HG02840 (cell line): ENCODE results near the gene TBC1D30.
"Not testable (repeated sequence)": the region's sequence is repeated elsewhere in the genome, so short reads cannot be mapped to it uniquely, and the experiment has no call there.

Experiments
- ATAC-seq: cut with Tn5 transposase; IDR thresholded peaks from one replicate; pipeline ENCODE4 v1.9.1; 2021; ENCODE audit warnings: mild to moderate bottlenecking, moderate library complexity, moderate number of reproducible peaks; ENCODE audit not compliant: unreplicated experiment, low FRiP score

Gene TBC1D30

DNA sequence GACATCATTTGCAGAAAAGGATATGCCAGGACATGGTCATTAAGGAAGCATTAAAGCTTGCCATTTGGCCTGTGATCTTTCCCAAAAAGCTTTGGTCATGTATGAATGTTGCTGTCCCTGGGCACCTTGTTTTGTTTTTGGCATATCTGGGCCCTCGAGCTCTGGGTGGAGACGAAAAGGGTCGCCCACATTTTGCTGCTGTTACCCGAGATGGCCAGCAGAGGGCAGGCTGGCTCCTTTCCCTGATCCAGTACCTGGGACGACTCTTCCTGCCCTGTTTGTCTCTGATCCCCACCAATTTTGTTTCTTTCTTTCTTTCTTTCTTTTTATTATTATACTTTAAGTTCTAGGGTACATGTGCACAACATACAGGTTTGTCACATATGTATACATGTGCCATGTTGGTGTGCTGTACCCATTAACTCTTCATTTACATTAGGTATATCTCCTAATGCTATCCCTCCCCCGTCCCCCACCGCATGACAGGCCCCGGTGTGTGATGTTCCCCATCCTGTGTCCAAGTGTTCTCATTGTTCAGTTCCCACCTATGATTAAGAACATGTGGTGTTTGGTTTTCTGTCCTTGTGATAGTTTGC is 22.2 kb upstream of the TBC1D30 start:
- ATAC-seq: not testable (repeated sequence)

DNA sequence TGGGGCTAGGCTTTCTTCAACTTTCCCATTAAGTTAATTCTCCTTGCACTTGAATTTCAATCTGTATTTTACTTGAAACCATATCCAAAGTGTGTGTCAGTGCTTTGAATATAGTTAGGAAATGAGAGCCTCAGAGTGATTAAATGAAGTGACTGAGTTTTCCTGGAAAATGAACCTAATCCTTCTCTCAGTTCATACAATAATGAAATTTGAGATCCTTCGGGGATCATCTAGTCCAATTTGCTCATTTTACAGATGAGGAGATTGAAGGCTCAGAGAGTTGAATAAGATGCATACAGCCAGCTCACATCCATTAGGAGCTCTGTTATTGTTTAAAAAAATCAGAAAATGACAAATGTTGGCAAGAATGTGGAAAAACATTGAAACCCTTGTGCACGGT is 18.3 kb upstream of the TBC1D30 start:
- no peak for ATAC-seq

DNA sequence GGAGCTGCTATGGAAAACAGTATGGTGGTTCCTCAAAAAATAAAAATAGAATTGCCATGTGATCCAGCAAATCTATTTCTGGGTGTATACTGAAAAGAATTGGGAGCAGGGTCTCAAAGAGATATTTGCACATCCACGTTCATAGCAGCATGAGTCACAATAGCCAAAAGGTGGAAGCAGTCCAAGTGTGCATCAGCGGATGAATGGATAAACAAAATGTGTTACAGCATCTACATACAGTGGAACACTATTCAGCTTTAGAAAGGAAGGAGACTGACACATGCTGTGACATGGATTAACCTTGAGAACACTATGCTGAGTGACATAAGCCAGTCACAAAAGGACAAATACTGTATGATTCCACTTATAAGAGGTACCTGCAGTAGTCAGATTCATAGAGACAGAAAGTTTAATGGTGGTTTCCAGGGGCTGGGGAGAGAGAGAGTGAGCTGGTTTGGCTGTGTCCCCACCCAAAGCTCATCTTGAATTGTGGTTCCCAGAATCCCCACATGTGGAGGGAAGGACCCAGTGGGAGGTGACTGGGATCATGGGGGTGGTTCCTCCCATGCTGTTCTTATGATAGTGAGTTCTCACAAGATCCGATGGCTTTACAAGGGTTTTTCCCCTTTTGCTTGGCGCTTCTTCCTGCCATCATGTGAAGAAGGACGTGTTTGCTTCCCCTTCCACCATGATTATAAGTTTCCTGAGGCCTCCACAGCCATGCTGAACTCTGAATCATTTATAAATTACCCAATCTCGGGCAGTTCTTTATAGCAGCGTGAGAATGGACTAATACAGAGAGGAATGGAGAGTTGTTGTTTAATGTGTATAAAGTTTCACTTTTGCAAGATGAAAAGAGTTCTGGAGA is 17.6 kb upstream of the TBC1D30 start:
- ATAC-seq: no peak

DNA sequence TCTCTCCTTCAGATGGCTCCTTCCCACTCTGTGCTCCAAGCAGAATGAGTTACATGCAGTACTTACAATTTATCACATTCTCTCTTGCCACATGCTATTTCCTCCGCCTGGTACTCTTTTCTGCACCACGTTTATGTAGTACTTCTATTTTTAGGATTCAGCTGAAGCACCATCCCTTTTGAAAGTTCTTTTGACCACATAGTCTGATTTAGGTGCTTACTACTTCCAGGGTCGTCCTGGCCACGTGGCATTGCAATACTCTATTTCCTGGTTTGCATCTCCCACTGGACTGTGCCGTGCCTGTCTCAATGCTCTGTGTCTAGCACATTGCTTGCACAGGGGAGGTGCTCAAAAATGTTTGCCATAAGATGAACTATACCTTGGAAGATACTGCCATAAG is 16.3 kb upstream of the TBC1D30 start:
- ATAC-seq: no peak

DNA sequence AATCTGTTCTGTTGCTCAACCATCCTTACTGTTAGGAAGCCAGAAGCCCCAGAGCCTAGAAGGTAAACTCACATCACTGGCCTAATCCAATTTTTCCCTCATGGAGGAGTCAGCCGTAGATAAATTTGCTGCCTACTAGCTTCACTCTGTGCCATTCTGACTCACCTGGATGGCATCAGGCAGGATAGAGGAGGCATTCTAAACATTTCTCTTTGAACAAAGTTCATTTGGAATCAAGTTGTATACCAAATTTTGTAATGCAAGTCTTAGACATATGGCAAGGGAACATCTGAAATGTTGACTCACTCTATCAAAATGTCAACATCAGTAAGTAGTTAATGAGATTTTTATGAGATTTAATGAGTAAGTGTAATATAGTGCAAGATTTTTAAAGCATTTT is 13.6 kb upstream of the TBC1D30 start:
- no peak for ATAC-seq

DNA sequence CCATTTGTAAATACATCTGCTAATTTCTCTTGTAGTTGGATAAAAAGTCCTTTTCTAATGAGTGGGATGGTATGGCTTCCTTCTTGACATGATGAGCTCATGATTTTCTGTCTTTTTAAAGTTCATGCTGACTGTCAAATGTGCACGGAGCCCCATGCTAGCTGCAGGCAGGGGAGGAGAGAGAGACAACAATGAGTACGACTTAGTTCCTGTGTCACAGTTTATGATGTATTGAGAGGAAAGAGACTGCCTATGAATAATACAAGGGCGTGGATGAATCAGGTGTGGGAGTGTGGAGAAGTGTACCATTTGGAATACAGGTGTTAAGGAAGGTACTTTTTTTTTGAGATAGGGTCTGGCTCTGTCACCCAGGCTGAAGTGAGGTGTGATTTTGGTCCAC is 10.7 kb upstream of the TBC1D30 start:
- ATAC-seq: no peak

DNA sequence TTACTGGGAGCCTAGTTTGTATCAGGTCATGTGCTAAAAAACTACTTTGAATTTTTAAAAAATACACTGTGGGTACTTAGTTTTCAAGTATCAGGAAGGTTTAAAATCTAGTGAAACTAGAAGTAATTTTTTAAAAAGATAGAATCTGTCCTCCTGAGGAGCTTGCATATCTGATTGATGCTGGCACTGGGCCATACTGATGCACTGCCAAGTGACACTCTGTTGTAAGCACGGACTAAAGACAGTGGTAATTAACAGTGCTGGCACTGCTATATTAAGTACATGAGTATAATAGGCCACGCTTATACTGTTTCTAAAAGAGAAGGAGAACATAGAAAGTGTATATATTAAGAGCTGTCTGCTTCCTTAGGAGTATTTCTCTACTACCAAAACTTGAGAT is 10.0 kb upstream of the TBC1D30 start:
- no peak for ATAC-seq

DNA sequence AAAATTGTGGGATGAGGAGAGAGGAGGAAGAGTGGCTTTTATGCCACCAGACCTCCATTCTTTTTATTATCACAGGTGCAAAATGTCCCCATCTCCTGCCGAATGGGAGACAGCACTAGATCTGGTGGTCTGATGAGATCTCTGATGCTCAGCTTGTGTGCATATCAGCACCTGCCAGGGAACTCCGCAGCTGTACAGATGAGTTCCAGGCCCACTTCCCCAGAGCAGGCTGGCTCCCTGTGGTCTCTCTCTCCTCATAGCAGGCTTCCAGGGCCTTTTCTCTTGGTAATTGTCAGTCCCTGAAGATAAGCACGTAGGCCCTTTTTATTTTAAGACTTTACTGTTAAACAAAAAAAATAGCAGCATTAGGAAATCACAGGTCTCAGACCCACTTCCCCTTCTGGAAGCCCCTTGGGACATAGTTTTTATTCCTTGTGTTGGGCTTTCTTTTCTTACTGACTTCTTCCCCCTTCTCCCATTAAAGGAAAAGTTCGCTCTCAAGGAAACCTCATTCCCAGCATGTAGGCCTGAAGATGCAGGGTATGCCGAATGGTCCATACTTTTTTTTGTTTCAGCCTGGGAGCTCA is 4.5 kb upstream of the TBC1D30 start:
- no peak for ATAC-seq

DNA sequence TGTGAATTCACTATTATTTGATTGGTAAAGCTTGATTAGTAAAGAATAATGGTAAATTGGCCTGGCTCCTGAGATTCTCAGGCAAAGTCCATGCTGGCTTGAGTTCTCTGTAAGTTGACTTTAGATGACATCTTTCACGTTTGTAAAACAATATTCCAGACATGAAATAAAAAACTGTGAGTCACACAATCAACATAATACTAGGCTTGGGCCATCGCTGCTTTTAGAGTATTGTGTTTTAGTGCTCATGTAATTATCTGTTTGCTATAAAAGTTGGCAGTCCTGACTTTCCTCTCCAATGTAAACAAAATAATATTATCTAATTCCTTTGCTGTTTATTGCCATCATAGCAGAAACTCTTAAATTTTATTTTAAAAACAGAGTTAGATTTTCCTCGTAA is 3.9 kb upstream of the TBC1D30 start:
- no peak for ATAC-seq

DNA sequence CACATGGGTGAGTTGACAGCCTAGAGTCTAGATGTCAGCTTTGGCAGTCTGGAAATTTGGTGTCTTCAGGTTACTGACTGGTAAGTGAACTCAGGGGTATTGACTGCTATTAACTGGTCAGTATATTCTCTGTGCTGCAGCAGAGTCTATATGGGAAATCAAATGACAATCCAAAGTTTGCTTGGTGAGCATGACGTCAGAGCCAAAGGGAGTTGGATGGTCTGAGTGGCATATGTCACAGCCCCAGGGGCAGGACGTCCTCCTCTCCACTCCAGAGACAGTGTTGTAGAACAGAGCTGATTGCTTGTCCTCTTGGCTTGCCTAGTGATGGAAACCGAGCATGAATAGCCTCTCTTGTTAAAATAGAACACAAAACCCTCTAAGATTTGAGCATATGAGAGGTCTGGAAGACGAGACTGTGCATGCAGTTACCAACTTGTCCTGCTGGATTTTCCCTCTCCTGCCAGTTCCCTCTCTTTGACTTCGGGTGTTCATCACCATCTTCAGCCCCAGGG is 3.3 kb upstream of the TBC1D30 start:
- no peak for ATAC-seq

DNA sequence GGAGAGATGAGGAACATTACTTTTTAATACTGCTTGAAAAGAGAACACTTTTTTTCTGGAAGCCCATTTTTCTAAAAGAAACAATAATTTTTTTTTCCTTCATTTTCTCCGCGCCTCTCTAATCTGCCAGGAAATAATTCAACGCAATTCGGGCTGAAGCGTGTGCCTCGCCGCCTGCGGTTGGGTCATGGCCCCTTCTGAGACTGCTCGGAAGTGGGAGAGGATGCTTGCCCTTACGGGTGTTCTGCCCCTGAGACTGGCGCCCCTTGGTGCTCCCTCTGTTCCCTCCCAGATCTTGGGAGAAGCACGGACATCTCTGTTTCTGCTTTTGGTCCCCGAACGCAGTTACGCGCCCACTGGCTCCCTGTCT is 332 bp upstream of the TBC1D30 start:
- no peak for ATAC-seq

DNA sequence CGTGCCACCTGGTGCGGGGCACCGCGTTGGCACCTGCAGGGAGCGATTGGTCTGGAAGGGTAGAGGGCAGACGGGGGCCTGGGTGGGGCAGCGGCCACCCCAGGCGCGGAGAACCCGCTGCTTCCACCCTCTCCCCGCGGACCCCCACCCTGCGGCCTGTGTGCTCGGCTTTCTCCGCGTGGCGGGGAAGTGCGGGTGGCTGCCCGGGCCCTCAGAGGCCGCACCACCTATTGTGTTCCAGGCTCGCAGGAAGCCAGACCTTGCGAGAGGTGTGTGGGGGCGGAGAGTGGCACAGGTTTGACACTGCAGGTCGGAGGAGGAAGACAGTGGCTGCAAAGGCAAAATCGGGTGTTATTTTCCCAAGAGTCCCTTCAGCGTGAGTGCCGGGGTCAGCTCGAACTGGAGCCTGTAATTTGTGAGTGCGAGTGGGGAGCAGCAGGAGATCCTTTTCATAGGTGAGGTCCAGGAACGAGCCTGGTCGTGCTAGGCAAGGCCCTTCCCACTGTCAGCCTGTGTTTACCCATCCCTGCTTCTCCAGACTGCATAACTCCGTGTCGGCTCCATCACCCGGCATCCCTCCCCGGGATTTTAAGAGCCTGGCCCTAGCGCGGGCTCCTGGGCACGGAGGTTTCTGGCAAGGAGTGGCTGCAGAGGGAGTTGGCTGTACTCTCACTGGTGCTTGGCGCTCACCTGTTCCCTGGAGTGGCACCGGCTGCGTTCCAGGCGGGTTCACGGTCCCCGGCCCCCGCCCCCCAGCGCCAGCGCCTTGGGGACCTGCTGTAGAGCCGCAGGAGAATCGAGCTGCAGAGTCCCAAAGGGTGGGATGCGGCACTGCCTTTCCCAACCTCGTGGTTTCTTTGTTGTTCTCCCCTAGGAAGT is 935 bp downstream of the TBC1D30 start:
- no peak for ATAC-seq

DNA sequence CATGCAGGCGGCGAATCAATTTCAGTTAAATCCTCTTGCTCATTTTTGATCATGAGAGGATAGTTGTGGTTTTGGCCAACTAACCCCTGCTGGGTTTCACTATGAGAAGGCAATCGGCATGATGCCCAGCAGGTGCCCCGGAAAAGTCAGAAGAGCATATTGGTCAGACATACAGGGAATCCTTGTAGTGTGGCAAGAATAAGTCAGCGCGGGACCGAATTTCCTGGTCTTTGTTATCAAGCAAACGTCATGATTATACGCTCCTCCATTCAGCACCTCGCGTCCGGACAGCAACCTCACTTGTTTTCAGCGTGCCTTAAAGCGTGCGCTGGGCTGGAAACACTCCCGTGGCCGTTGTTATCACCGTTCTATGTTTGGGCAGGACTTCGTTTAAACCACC is 1.8 kb downstream of the TBC1D30 start:
- no peak for ATAC-seq

DNA sequence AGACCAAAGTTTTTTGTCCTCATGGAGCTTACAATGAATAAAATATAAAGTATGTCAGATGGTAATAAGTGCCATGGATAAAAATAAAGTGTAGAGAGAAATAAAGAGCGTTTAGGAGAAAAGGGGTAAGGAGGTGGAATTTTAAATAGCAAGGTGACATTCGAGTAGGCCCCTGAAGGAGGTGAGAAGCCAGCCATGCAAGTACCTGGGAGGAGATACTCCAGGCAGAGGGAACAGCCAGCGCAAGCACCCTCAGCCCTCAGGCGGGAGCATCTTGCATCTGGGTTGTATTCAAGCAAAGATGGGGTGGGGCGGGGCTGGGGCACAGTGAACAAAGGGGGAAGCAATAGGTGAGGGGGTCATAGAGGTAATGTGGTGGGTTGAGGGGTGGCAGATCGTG is 4.3 kb downstream of the TBC1D30 start:
- no peak for ATAC-seq

DNA sequence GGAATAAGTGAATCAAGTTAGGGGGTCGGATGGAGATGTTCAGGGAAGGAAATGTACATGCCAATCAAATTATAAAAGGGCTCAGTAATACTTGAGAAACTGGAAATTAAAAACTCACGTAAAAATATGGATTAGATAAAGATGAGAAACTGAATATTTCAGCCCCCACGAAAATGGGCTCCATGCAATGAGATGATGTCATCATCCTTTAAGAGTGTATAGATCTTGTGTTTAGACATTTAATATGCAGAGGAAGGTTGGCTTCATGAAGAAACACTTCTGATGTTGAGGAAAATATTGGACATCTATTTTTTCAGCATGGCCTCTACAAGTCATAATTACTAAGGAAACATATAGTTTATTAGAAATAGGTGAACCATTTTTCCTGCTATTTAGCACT is 9.5 kb downstream of the TBC1D30 start:
- ATAC-seq: no peak

DNA sequence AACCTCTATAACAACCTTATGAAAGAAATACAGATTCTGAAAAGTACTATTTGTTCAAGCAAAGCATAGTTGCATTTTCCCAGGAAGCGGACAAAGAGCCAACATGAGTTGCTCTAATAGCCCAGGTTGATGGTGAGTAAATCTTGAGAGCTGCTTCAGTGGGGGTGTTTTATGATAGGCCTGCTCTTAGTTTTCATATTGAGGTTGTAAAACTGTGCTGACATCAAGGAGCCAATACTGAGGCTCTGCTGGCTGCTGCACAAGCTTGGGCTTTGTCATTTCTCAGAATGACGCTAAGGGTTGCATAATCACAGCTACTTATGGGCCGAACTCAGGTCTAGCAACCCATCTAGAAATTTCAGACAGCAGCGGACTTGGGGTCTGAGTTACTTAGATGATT is 11.5 kb downstream of the TBC1D30 start:
- ATAC-seq: no peak

DNA sequence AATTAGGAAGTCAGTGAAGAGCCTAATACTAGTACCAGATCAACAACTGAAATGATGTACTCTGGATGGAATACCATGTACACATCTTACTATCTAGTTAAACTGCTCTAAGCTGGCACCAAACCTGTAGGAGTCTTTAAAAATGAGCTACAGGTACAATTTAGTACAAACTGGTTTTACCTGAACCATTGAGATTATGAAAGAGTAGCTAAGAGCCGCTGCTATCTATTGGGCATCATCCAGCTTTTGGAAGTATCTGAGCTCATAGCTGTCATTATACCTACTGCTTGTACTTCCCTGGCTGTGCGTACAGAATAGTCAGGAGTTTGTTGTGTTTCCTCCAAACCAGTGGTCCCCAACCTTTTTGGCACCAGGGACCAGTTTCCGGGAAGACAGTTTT is 12.4 kb downstream of the TBC1D30 start:
- no peak for ATAC-seq

DNA sequence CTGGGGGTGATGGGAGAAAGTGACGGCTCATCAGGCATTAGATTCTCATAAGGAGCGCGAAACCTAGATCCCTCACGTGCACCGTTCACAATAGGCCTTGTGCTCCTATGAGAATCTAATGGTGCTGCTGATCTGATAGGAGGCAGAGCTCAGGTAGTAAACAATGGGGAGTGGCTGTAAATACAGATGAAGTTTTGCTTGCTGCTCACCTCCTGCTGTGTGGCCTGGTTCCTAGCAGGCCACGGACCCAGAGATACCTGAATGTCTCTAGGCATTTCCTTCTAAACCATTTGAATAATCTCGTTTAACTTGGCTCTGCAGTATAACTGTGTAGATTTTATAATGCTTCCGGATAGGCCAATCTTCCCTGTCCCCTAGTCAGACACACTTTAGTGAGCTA is 13.0 kb downstream of the TBC1D30 start:
- no peak for ATAC-seq

DNA sequence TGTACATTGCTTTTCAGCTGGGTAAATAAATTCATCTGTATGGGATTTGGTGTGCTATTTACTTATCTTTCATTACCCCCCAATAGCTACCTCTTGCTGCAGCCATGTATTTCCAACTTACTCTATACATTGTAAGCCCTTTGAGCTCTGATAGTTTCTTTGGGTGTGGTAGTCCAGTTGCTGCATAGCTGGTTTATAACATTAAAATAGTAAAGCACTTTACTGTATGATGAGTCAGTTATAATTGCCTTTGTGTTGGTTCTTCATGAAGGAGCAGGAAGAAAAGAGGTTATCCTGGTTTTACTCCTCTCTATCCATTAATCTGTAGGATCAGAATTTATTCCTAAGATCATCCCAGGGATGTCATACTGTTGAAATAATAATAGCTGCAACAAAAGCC is 15.7 kb downstream of the TBC1D30 start:
- no peak for ATAC-seq

DNA sequence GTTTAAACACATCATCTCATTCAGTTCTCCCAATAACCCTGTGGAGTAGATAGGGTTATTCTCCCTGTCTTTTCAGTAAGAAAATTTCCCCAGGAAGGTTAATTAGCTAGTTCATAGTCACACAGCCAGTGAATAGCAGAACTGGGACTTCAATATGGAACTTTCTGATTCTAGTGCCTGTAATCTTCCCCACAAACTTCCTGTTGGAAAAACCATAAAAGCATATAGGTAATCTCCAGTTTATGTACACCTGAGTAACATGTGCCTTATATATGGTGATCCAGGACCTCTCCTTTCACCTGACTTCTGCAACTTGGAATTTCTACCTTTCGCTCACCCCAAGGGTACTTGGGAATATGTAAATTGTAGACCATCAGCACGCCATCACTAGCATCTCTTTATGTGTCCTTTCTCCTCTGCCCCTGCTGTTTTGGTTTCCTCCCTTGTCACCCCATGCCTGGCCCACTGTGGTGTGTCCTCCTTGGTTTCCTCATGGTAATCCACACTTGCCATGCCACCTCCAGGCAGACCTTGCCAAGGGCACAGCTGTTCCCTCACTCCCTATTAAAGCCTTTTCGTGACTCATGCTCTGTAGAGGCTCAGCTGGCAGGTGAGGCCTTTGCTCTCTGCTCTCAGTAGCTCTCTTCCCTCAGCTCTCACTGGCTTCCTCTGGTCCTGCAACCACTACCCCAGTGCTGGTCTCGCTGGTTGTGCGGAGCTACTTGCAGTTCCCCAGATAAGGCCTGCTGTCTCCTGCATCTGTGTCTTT is 16.7 kb downstream of the TBC1D30 start:
- no peak for ATAC-seq
